Panc1 (cell line): ENCODE results near the gene GPR15LG. TPM values are rescaled to one million over a fixed set of nuclear protein-coding genes. Genes with fewer than 3 reads are reported as not detected.

Source experiments
- ATAC-seq: fragments of 200-7000 bp; cut with Tn5 transposase; 2 replicates; pipeline ENCODE4 v1.9.1; 2020; ENCODE audit warnings: mild to moderate bottlenecking, moderate library complexity
- BruUV-seq: library from RNA; stranded (reverse); fragments of 400-500 nt; replicated peaks from 2 replicates; lab custom pipeline; 2021; lab: Mats Ljungman, UMichigan
- CTCF ChIA-PET: fragments of 300-600 bp; sonication (Branson Sonifier 250); formaldehyde crosslinking; loops from one replicate; lab custom pipeline; 2022; ENCODE audit warnings: antibody characterized with exemption; lab: Charles Lee
- POLR2A ChIA-PET: fragments of 300-600 bp; sonication (Branson Sonifier 250); formaldehyde crosslinking; loops from one replicate; lab custom pipeline; 2022; ENCODE audit warnings: antibody characterized with exemption; lab: Charles Lee
- DNase-seq: peaks from one replicate; pipeline ENCODE4 v3.0.0-alpha.2; 2010; ENCODE audit warnings: low read depth, low spot score
- H3K27ac ChIP-seq: 2 replicates; pipeline ENCODE4 v1.5.1; 2011; ENCODE audit warnings: mild to moderate bottlenecking, low read length, inconsistent platforms
- H3K27me3 ChIP-seq: fragments of 200-500 bp; sonication (Bioruptor generic); 2 replicates; pipeline ENCODE4 v1.6.0; 2014; ENCODE audit warnings: low read length, inconsistent platforms; ENCODE audit not compliant: control insufficient read depth, insufficient read depth
- H3K36me3 ChIP-seq: fragments of 200-500 bp; sonication (Bioruptor generic); 2 replicates; pipeline ENCODE4 v1.5.1; 2014; ENCODE audit warnings: inconsistent platforms, mild to moderate bottlenecking, low read length, moderate library complexity; ENCODE audit not compliant: control insufficient read depth, insufficient read depth
- H3K4me1 ChIP-seq: 2 replicates; pipeline ENCODE4 v1.5.1; 2011; ENCODE audit warnings: inconsistent platforms, mild to moderate bottlenecking, low read length, moderate library complexity; ENCODE audit not compliant: control insufficient read depth, insufficient read depth
- H3K4me3 ChIP-seq, 2 experiments: 2 replicates each; pipeline ENCODE4 v1.5.1; 2011 to 2012; ENCODE audit warnings: low read depth in 2 of 2, low read length in 2 of 2, mild to moderate bottlenecking in 2 of 2, inconsistent platforms in 1 of 2, moderate library complexity in 1 of 2
- H3K9me3 ChIP-seq: fragments of 200-500 bp; sonication (Bioruptor generic); 2 replicates; pipeline ENCODE4 v1.5.1; 2014; ENCODE audit warnings: low read depth, mild to moderate bottlenecking, inconsistent platforms, low read length, moderate library complexity; ENCODE audit not compliant: control insufficient read depth, insufficient read depth
- CTCF ChIP-seq: fragments of 450-650 bp; IDR thresholded peaks from 2 replicates; pipeline ENCODE4 v1.5.1; 2017; ENCODE audit warnings: mild to moderate bottlenecking
- POLR2AphosphoS5 ChIP-seq: IDR thresholded peaks from 2 replicates; pipeline ENCODE4 v1.6.1; 2012; ENCODE audit warnings: mild to moderate bottlenecking, low read depth, low read length, moderate library complexity
- SIN3A ChIP-seq: IDR thresholded peaks from 2 replicates; pipeline ENCODE4 v1.6.1; 2012; ENCODE audit warnings: low read depth, mild to moderate bottlenecking, low read length, moderate library complexity, borderline replicate concordance; ENCODE audit not compliant: insufficient read depth
- TCF7L2 ChIP-seq: IDR thresholded peaks from 2 replicates; pipeline ENCODE4 v1.6.1; 2011; ENCODE audit warnings: mild to moderate bottlenecking, low read depth, low read length, inconsistent platforms
- in situ Hi-C: cut with HindIII; loops from 2 replicates; pipeline ENCODE4 v1.10.0; 2016; ENCODE audit warnings: low sequenced_read_pairs, low pct_unique_long_range_greater_than_20kb
- intact Hi-C: fragments of 100-400 bp; cut with micrococcal nuclease; formaldehyde crosslinking; loops from one replicate; pipeline ENCODE4 v1.10.0; 2022; ENCODE audit not compliant: unreplicated experiment
- total RNA-seq: library from RNA; stranded (reverse); gene quantifications from one replicate; pipeline ENCODE4 v1.2.1, GENCODE V29; 2021; ENCODE audit not compliant: unreplicated experiment
- TF ChIP-seq, protein P1 (sequence below), 2 experiments: IDR thresholded peaks; 2 replicates each; pipeline ENCODE4 v1.6.1; 2011 to 2012; ENCODE audit warnings: low read depth in 2 of 2, control low read depth in 1 of 2, low read length in 1 of 2, mild to moderate bottlenecking in 1 of 2, moderate library complexity in 1 of 2; ENCODE audit not compliant: insufficient read depth in 1 of 2

The GPR15LG gene
- total RNA-seq, 1 experiment from 2014 or later: 0.41 TPM

- ATAC-seq (no peak), DNase-seq (no peak)
- in situ Hi-C loops (no loop called here), intact Hi-C loops (no loop called here)
- H3K36me3 ChIP-seq: no peaks in the 10 kb centered on the region
- CTCF ChIA-PET: interaction anchor here (0.6 kb wide), 1 partner anchor 149 kb away, joined by 5 read pairs; no protein-coding TSS in a partner anchor
- no peak for TF ChIP-seq TCF7L2
- no peak for TF ChIP-seq POLR2AphosphoS5
- TF ChIP-seq SIN3A: no peak
- no peak for TF ChIP-seq CTCF
- TF ChIP-seq, protein P1, sequence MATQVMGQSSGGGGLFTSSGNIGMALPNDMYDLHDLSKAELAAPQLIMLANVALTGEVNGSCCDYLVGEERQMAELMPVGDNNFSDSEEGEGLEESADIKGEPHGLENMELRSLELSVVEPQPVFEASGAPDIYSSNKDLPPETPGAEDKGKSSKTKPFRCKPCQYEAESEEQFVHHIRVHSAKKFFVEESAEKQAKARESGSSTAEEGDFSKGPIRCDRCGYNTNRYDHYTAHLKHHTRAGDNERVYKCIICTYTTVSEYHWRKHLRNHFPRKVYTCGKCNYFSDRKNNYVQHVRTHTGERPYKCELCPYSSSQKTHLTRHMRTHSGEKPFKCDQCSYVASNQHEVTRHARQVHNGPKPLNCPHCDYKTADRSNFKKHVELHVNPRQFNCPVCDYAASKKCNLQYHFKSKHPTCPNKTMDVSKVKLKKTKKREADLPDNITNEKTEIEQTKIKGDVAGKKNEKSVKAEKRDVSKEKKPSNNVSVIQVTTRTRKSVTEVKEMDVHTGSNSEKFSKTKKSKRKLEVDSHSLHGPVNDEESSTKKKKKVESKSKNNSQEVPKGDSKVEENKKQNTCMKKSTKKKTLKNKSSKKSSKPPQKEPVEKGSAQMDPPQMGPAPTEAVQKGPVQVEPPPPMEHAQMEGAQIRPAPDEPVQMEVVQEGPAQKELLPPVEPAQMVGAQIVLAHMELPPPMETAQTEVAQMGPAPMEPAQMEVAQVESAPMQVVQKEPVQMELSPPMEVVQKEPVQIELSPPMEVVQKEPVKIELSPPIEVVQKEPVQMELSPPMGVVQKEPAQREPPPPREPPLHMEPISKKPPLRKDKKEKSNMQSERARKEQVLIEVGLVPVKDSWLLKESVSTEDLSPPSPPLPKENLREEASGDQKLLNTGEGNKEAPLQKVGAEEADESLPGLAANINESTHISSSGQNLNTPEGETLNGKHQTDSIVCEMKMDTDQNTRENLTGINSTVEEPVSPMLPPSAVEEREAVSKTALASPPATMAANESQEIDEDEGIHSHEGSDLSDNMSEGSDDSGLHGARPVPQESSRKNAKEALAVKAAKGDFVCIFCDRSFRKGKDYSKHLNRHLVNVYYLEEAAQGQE (IDR thresholded peaks at IDR 0.05; ENCODE audit: insufficient read depth in 1 of 2, low read depth in 2 of 2, low read length in 1 of 2): no peak
- no peaks in the 10 kb centered on the region for H3K9me3 ChIP-seq
- H3K27me3 ChIP-seq: no peaks in the 10 kb centered on the region
- no peak overlapping the region for H3K27ac ChIP-seq
- POLR2A ChIA-PET: no interaction called here
- BruUV-seq: no TSS peak
- H3K4me3 ChIP-seq: no peak overlapping the region
- no peaks in the 10 kb centered on the region for H3K4me1 ChIP-seq
Measured at GRCh38 chr10:84175436-84175835, 1.8 kb downstream of the GPR15LG start.

- TF ChIP-seq TCF7L2: no peak
- TF ChIP-seq, protein P1 (IDR thresholded peaks at IDR 0.05; ENCODE audit: insufficient read depth in 1 of 2, low read depth in 2 of 2, low read length in 1 of 2): no peak
- TF ChIP-seq SIN3A: no peak
- no peak for TF ChIP-seq POLR2AphosphoS5
- no peak for TF ChIP-seq CTCF
- ATAC-seq (no peak), DNase-seq (no peak)
- in situ Hi-C loops (no loop called here), intact Hi-C loops (no loop called here)
- H3K36me3 ChIP-seq: no peaks in the 10 kb centered on the region
- no TSS peak for BruUV-seq
- H3K9me3 ChIP-seq: no peaks in the 10 kb centered on the region
- H3K27me3 ChIP-seq: no peaks in the 10 kb centered on the region
- H3K27ac ChIP-seq: no peak overlapping the region
- ChIA-PET POLR2A (no interaction called here), CTCF (no interaction called here)
- H3K4me1 ChIP-seq: no peaks in the 10 kb centered on the region
- H3K4me3 ChIP-seq: no peak overlapping the region
Measured at GRCh38 chr10:84176351-84176750, 2.8 kb downstream of the GPR15LG start.
